Kidney (tissue), 14 donors: ENCODE measurements around the gene TCHP. TPM values are rescaled to one million over a fixed set of nuclear protein-coding genes. Genes with fewer than 3 reads are reported as not detected.
A peak's percentile ranks its signal among the peaks of the same experiment; 100 is the strongest.

Experiments used
- DNase-seq, 5 donors: peaks; one replicate each; pipeline ENCODE4 v3.0.0-alpha.2; 2013 to 2020
- FAIRE-seq: peaks from 2 replicates; lab custom pipeline; 2012; peaks lifted over from hg19 to GRCh38; lab: Jason Lieb, UNC
- H3K27ac ChIP-seq, 2 donors: one replicate each; pipeline ENCODE4 v1.7.0; 2013; ENCODE audit warnings: low read depth in 2 of 2, low read length in 2 of 2, inconsistent platforms in 1 of 2
- H3K27me3 ChIP-seq: one replicate; pipeline ENCODE4 v1.7.1; 2013; ENCODE audit warnings: low read length, inconsistent platforms; ENCODE audit not compliant: control insufficient read depth, insufficient read depth
- H3K36me3 ChIP-seq, 3 donors: one replicate each; pipeline versions ENCODE4 v1.7.0 to v1.7.1; 2013; ENCODE audit warnings: low read length in 3 of 3, control low read depth in 1 of 3, inconsistent platforms in 1 of 3; ENCODE audit not compliant: insufficient read depth in 3 of 3, control insufficient read depth in 2 of 3
- H3K4me1 ChIP-seq, 3 donors: one replicate each; pipeline versions ENCODE4 v1.7.0 to v1.7.1; 2013; ENCODE audit warnings: low read length in 3 of 3, inconsistent platforms in 1 of 3, low read depth in 1 of 3; ENCODE audit not compliant: control insufficient read depth in 2 of 3, insufficient read depth in 2 of 3
- H3K4me3 ChIP-seq, 3 donors: one replicate each; pipeline versions ENCODE4 v1.7.0 to v1.8.1; 2013; ENCODE audit warnings: low read length in 3 of 3, control low read depth in 1 of 3, inconsistent platforms in 1 of 3
- H3K9ac ChIP-seq, 3 donors: one replicate each; pipeline versions ENCODE4 v1.7.0 to v1.7.1; 2013; ENCODE audit warnings: low read length in 3 of 3, control low read depth in 1 of 3, inconsistent platforms in 1 of 3
- H3K9me3 ChIP-seq, 3 donors: one replicate each; pipeline versions ENCODE4 v1.7.0 to v1.7.1; 2013; ENCODE audit warnings: low read length in 3 of 3, control low read depth in 1 of 3, inconsistent platforms in 1 of 3; ENCODE audit not compliant: control insufficient read depth in 2 of 3, insufficient read depth in 1 of 3
- CTCF ChIP-seq: IDR thresholded peaks from 3 replicates; pipeline ENCODE4 v1.5.1; 2012; ENCODE audit warnings: mild to moderate bottlenecking, moderate library complexity, borderline replicate concordance; ENCODE audit not compliant: insufficient read depth; ENCODE audit errors: extremely low read depth
- intact Hi-C: fragments of 100-400 bp; cut with DNase I; formaldehyde crosslinking; loops from one replicate; pipeline ENCODE4 v1.11.1; 2022
- polyA plus RNA-seq: library from polyadenylated mRNA; stranded (reverse); fragments of 350-450 nt; fragmentation: Illumina TruSeq; extraction: RNeasy Lipid Tissue Mini Kit (QIAGEN cat#74804); gene quantifications from one replicate; pipeline ENCODE4 v1.2.3, GENCODE V29; 2014; ENCODE audit warnings: low read depth, low replicate concordance; ENCODE audit not compliant: insufficient read depth
- total RNA-seq: library from RNA; stranded (reverse); fragmentation: NEBNext Ultra II Directional; extraction: Animal tissue kit (Norgen Biotek cat#: 25700); gene quantifications from one replicate; pipeline ENCODE4 v1.2.1, GENCODE V29; 2021
- donor health status: control.
- donor health status: control.
- donor health status: control.
- donor health status: control.
- donor health status: control.
- donor health status: DM: yes; HTN: yes; CAD: no.
- donor health status: Normal renal cell carcinoma (clear cell type).

TCHP gene
- total and polyA plus RNA-seq, 2 donors from 2014 or later: 6.0 to 16.2 TPM

DNA sequence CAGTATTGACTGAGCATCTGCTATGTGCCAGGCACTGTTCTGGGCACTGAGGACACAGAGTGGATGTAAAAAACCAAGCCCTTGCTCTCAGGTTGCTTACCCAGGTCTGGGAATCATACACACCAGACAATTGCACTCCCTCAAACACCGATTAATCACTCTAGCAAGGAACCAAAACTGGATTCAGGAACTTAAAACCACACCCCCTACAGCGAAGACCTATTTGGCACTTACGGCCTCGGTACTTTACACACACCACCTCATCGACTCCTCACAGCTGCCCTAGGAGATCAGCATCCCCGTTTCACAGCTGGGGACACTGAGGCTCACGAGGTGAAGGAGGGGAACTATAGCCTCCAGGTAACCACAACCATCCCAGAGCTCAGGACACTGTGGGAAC lies 21.3 kb upstream of the TCHP start:
- no peaks in the 10 kb centered on the region for H3K9me3 ChIP-seq

GRCh38 chr12:109879351-109880042 lies 20.6 kb upstream of the TCHP start:
- DNase-seq (peak in 2 of 5 donors; percentile 47 to 61), FAIRE-seq (no peak)
- H3K9ac ChIP-seq: peak overlapping the region; percentile 86 to 93 (median 91)
- intact Hi-C loops: no loop called here
- H3K27me3 ChIP-seq: no peaks in the 10 kb centered on the region
- no peaks in the 10 kb centered on the region for H3K9me3 ChIP-seq
- TF ChIP-seq CTCF: no peak
- H3K36me3 ChIP-seq: no peaks in the 10 kb centered on the region
- peak overlapping the region; percentile 90 to 97 (median 92) for H3K4me3 ChIP-seq
- peak overlapping the region; percentile 72 to 82 for H3K27ac ChIP-seq
- peaks cover 0 to 18% (median 13%) of the 10 kb centered on the region in 3 donors for H3K4me1 ChIP-seq

More for the DNA sequence above, 21.3 kb upstream of the TCHP start:
- Histone ChIP-seq H3K27ac (no peak overlapping the region), H3K27me3 (no peaks in the 10 kb centered on the region), H3K9ac (peak overlapping the region in 1 of 3 donors; percentile 86), H3K36me3 (no peaks in the 10 kb centered on the region), H3K4me1 (peaks cover 0 to 18% (median 13%) of the 10 kb centered on the region in 3 donors), H3K4me3 (peak overlapping the region; percentile 4 to 97 (median 90))
- no peak for DNase-seq
- TF ChIP-seq CTCF: no peak
- intact Hi-C loops: no loop called here
- FAIRE-seq: no peak

DNA sequence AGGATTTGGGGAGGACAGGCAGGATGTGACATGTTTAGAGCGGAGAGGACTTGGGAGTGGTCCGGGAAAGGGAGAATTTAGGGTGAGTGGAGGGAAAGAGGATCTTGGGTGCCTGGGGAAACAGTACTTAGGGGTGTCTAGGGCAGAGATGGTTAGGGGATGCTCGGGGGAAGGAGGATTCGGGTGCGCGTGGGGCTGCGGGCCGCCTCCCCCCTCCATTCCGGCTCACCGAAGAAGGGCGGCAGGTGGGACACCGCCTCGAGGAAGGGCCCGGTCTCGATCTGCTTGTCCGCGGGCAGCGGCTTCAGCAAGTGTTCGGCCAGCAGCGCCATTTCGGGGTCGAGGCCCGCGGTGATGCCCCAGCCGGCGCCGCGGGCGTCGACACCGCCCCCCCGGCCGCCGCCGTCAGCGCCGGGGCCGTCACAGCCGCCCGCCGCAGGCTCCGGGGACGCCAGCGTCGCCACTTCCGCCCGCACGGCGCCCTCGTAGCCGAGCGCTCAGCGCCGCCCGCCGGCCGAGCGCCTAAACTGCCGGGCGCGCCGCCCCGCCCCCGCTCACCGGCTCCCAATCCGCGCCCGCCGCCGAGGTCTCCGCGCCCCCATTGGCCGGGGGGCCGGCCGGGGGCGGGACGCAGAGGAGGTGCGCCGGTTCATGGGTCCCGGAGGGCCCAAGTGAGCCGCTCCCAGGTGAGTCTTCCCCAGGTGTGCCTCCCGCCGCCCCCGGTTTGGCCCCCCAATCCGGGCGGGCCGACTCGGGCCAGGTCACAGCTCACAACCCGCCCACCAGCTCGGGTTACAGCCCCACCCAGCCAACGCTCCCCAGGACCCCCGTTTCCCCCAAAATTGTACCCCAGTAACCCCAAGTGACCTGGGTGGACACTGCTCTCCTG lies 19.8 kb upstream of the TCHP start, which contains the start of gene GLTP:
Gene GLTP, minus strand, starts transcription at position 499 of the 889 bp plus-strand sequence. Its CDS starts 167 bp downstream, at position 332.
- no peaks in the 10 kb centered on the region for H3K27me3 ChIP-seq
- peak; percentile 89 for TF ChIP-seq CTCF
- FAIRE-seq: no peak

More for the DNA sequence above, 19.8 kb upstream of the TCHP start, which contains the start of gene GLTP:
- Histone ChIP-seq H3K9me3 (no peaks in the 10 kb centered on the region), H3K4me3 (peak within 1 kb of the TSS; percentile 90 to 97 (median 92)), H3K4me1 (peaks cover 0 to 17% (median 13%) of the 10 kb centered on the region in 3 donors), H3K27ac (peak within 1 kb of the TSS; percentile 72 to 82), H3K36me3 (no peaks in the 10 kb centered on the region), H3K9ac (peak within 1 kb of the TSS; percentile 86 to 93 (median 91))
- intact Hi-C loops: no loop called here
- peak; percentile 86 to 95 (median 91) for DNase-seq
